GM23338 (cell line): ENCODE measurements around the gene ALMS1. TPM values are rescaled to one million over a fixed set of nuclear protein-coding genes. Genes with fewer than 3 reads are reported as not detected.

ENCODE experiments used
- ATAC-seq: fragments of 200-7000 bp; cut with Tn5 transposase; 3 replicates; pipeline ENCODE4 v1.9.1; 2020
- DNase-seq: peaks from one replicate; pipeline ENCODE4 v3.0.0-alpha.2; 2015; ENCODE audit warnings: low spot score
- H2AFZ ChIP-seq: fragments of 200-600 bp; sonication (generic); 2 replicates; pipeline ENCODE4 v1.8.0; 2016; ENCODE audit warnings: antibody characterized with exemption, mild to moderate bottlenecking, moderate library complexity
- H3F3A ChIP-seq: fragments of 200-600 bp; sonication (generic); replicated peaks from 2 replicates; pipeline ENCODE4 v1.8.0; 2017; ENCODE audit warnings: antibody characterized with exemption, mixed run types, low read depth
- H3K27ac ChIP-seq: fragments of 200-600 bp; sonication (generic); 2 replicates; pipeline ENCODE4 v1.6.1; 2016; ENCODE audit warnings: low read depth
- H3K27me3 ChIP-seq: fragments of 200-600 bp; sonication (generic); 2 replicates; pipeline ENCODE4 v1.8.0; 2016; ENCODE audit warnings: mild to moderate bottlenecking, mixed run types, moderate library complexity; ENCODE audit not compliant: insufficient read depth
- H3K36me3 ChIP-seq: fragments of 200-600 bp; sonication (generic); 2 replicates; pipeline ENCODE4 v1.8.0; 2016; ENCODE audit warnings: mild to moderate bottlenecking; ENCODE audit not compliant: insufficient read depth
- H3K4me1 ChIP-seq: fragments of 200-600 bp; sonication (generic); 2 replicates; pipeline ENCODE4 v1.8.0; 2016; ENCODE audit warnings: mild to moderate bottlenecking, moderate library complexity; ENCODE audit not compliant: insufficient read depth
- H3K4me2 ChIP-seq: fragments of 200-600 bp; sonication (generic); 2 replicates; pipeline ENCODE4 v1.7.1; 2017; ENCODE audit warnings: mixed run types
- H3K4me3 ChIP-seq: fragments of 200-600 bp; sonication (generic); 2 replicates; pipeline ENCODE4 v1.6.1; 2016; ENCODE audit warnings: mixed run types
- H3K79me2 ChIP-seq: fragments of 200-600 bp; sonication (generic); replicated peaks from 2 replicates; pipeline ENCODE4 v1.8.0; 2017; ENCODE audit warnings: mild to moderate bottlenecking; ENCODE audit not compliant: insufficient read depth
- H3K9me2 ChIP-seq: fragments of 200-600 bp; sonication (generic); 2 replicates; pipeline ENCODE4 v1.8.0; 2017; ENCODE audit not compliant: insufficient read depth
- H4K20me1 ChIP-seq: fragments of 200-600 bp; sonication (generic); replicated peaks from 2 replicates; pipeline ENCODE4 v1.8.0; 2017; ENCODE audit warnings: mild to moderate bottlenecking; ENCODE audit not compliant: insufficient read depth
- H3K27ac Mint-ChIP-seq: 2 replicates; pipeline ENCODE4 v1.8.0; 2020; ENCODE audit warnings: inconsistent platforms, mild to moderate bottlenecking, moderate library complexity, mixed read lengths
- H3K27me3 Mint-ChIP-seq: 3 replicates; pipeline ENCODE4 v1.8.0; 2022; ENCODE audit warnings: low read depth, mild to moderate bottlenecking, moderate library complexity, mixed read lengths, inconsistent platforms; ENCODE audit not compliant: insufficient read depth, poor library complexity
- H3K36me3 Mint-ChIP-seq: 3 replicates; pipeline ENCODE4 v1.8.0; 2021; ENCODE audit warnings: low read depth, mild to moderate bottlenecking, inconsistent platforms, moderate library complexity, mixed read lengths
- H3K4me1 Mint-ChIP-seq: 3 replicates; pipeline ENCODE4 v1.8.0; 2020; ENCODE audit warnings: mild to moderate bottlenecking, inconsistent platforms, mixed read lengths
- H3K4me3 Mint-ChIP-seq: 3 replicates; pipeline ENCODE4 v1.8.0; 2021; ENCODE audit warnings: moderate library complexity, mild to moderate bottlenecking, inconsistent platforms, mixed read lengths
- H3K9me3 Mint-ChIP-seq: 3 replicates; pipeline ENCODE4 v1.8.0; 2020; ENCODE audit warnings: moderate library complexity, mild to moderate bottlenecking, inconsistent platforms, mixed read lengths
- CREB1 ChIP-seq: fragments of 250-450 bp; sonication (Bioruptor Pico); IDR thresholded peaks from 2 replicates; pipeline ENCODE4 v1.5.0; 2020; ENCODE audit warnings: low read depth, mild to moderate bottlenecking, moderate library complexity
- CTCF ChIP-seq, 2 experiments: fragments of 200-600 bp in 1 of 2; sonication (generic) in 1 of 2; conservative IDR thresholded peaks; 2 replicates each; pipeline versions ENCODE4 v1.5.1 to v1.6.1; 2016 to 2017; ENCODE audit warnings: antibody characterized with exemption in 2 of 2, low read depth in 2 of 2, mild to moderate bottlenecking in 2 of 2, moderate library complexity in 1 of 2
- ETS1 ChIP-seq: IDR thresholded peaks from 2 replicates; pipeline ENCODE4 v1.6.1; 2016; ENCODE audit warnings: antibody characterized with exemption
- EZH2 ChIP-seq: fragments of 200-600 bp; sonication (generic); IDR thresholded peaks from one replicate; pipeline ENCODE4 v1.8.0; 2017; ENCODE audit warnings: antibody characterized with exemption, mild to moderate bottlenecking, low read depth; ENCODE audit not compliant: unreplicated experiment
- EZH2phosphoT487 ChIP-seq: fragments of 200-600 bp; sonication (generic); IDR thresholded peaks from one replicate; pipeline ENCODE4 v1.8.1; 2018; ENCODE audit warnings: antibody characterized with exemption; ENCODE audit not compliant: unreplicated experiment
- JUNB ChIP-seq: IDR thresholded peaks from one replicate; pipeline ENCODE4 v1.6.1; 2016; ENCODE audit warnings: antibody characterized with exemption; ENCODE audit not compliant: unreplicated experiment
- NANOG ChIP-seq: IDR thresholded peaks from 2 replicates; pipeline ENCODE4 v1.6.1; 2016; ENCODE audit warnings: antibody characterized with exemption, borderline replicate concordance
- POLR2AphosphoS5 ChIP-seq: IDR thresholded peaks from 2 replicates; pipeline ENCODE4 v1.6.1; 2016; ENCODE audit warnings: antibody characterized with exemption, low read depth
- REST ChIP-seq: IDR thresholded peaks from one replicate; pipeline ENCODE4 v1.6.1; 2018; ENCODE audit warnings: antibody characterized with exemption; ENCODE audit not compliant: unreplicated experiment
- STAT1 ChIP-seq: IDR thresholded peaks from one replicate; pipeline ENCODE4 v1.6.1; 2016; ENCODE audit warnings: antibody characterized with exemption; ENCODE audit not compliant: unreplicated experiment
- ZNF114 ChIP-seq: fragments of 250-450 bp; sonication (Bioruptor Pico); IDR thresholded peaks from 2 replicates; pipeline ENCODE4 v1.5.0; 2020; ENCODE audit warnings: mild to moderate bottlenecking, moderate library complexity
- ZNF331 ChIP-seq: fragments of 250-450 bp; sonication (Bioruptor Pico); IDR thresholded peaks from 2 replicates; pipeline ENCODE4 v1.5.0; 2020; ENCODE audit warnings: low read depth, mild to moderate bottlenecking, moderate library complexity
- ZNF462 ChIP-seq: fragments of 250-450 bp; sonication (Bioruptor Pico); IDR thresholded peaks from 2 replicates; pipeline ENCODE4 v1.5.0; 2020; ENCODE audit warnings: mild to moderate bottlenecking, moderate library complexity
- polyA plus RNA-seq: library from polyadenylated mRNA; unstranded; fragments of >200 nt; fragmentation: Nextera tagmentation; extraction: Ambion mirVana; gene quantifications from 2 replicates; pipeline ENCODE4 v1.2.1, GENCODE V29; 2016
- total RNA-seq: library from RNA; depleted of rRNA; stranded (reverse); fragments of >200 nt; shearing (Covaris generic); gene quantifications from 2 replicates; pipeline ENCODE4 v1.2.3, GENCODE V29; 2014

The ALMS1 gene
- total and polyA plus RNA-seq, 2 experiments from 2014 or later = 38.8 to 65.7 TPM

- Histone ChIP-seq H3K27me3 (no peaks in the 10 kb centered on the region), H3K36me3 (peaks cover 27% of the 10 kb centered on the region), H3K4me2 (no peak overlapping the region), H2AFZ (no peak overlapping the region), H3K9me2 (peaks cover 5% of the 10 kb centered on the region; the same call in 1 of the 2 replicates), H3K27ac (no peak overlapping the region), H3F3A (no peaks in the 10 kb centered on the region), H4K20me1 (no peaks in the 10 kb centered on the region), H3K79me2 (0 out of 2 replicates have a peak, but pooled peaks cover 7% of the 10 kb centered on the region), H3K4me1 (no peaks in the 10 kb centered on the region), H3K4me3 (no peak overlapping the region)
- ATAC-seq (no peak), DNase-seq (no peak)
- no peak for TF ChIP-seq JUNB
- no peak for TF ChIP-seq STAT1
- no peak for TF ChIP-seq ZNF462
- no peak for TF ChIP-seq ZNF114 (CRISPR knock-in tag)
- no peak for TF ChIP-seq NANOG
- TF ChIP-seq EZH2phosphoT487 = no peak
- TF ChIP-seq CTCF (conservative IDR thresholded peaks at IDR 0.05; ENCODE audit: low read depth in 2 of 2) = no peak
- no peak for TF ChIP-seq ZNF331 (CRISPR knock-in tag)
- TF ChIP-seq CREB1 = no peak
- no peak for TF ChIP-seq EZH2
- no peak for TF ChIP-seq POLR2AphosphoS5
- no peak for TF ChIP-seq REST
- TF ChIP-seq ETS1 = no peak
- peaks cover 97% of the 10 kb centered on the region for H3K36me3 Mint-ChIP-seq
- no peaks in the 10 kb centered on the region for H3K4me1 Mint-ChIP-seq
- no peak overlapping the region for H3K27ac Mint-ChIP-seq
- no peaks in the 10 kb centered on the region for H3K27me3 Mint-ChIP-seq
- H3K4me3 Mint-ChIP-seq = no peak overlapping the region
- H3K9me3 Mint-ChIP-seq = peaks cover 66% of the 10 kb centered on the region
Measured at GRCh38 chr2:73532381-73532780, 146.7 kb downstream of the ALMS1 start.
